ENCODE data around the gene GCDH.

DNA sequence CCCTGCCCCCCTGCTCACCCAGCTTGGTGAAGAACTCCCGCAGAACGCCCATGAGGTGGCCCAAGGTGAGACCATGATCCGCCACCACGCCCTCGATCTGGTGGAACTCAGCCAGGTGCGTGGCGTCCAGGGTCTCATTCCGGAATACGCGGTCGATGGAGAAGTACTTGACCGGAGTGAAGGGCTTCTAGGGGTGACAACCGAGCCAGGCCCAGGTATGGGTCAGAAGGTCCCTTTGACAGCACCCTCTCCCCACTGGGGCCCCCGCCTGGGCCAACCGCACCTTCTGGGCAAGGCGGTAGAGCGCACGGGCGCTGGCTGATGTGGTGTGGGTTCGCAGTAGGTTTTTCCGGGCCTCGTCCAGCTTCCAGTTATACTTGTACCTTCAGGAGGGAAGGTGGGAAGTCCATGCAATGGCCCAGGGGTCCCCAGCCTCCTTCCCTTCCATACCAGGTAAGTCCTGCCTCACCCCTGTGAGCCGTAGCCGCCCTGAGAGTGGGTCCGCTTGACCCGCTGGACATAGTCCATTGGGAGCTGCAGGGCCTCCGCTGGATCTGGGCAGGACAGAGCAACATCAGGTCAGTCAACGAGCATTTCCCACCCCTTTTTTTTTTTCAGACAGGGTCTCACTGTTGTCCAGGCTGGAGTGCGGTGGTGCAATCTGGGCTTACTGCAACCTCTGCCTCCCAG is 33.8 kb downstream of the GCDH start:
- TF ChIP-seq CTCF (IDR thresholded peaks at IDR 0.05) (no peak), POLR2A (IDR thresholded peaks at IDR 0.05) (no peak)
